ENCODE results near the gene QPCTL. TPM values are rescaled to one million over a fixed set of nuclear protein-coding genes. Genes with fewer than 3 reads are reported as not detected.
"Not testable (repeated sequence)": the region's sequence is repeated elsewhere in the genome, so short reads cannot be mapped to it uniquely, and the experiment has no call there.

QPCTL gene
- polyA plus RNA-seq, 1 donor, result 4.4 TPM

- DNase-seq (ENCODE audit: low read depth), result no peak
Observed at GRCh38 chr19:45676851-45677263, 15.6 kb upstream of the QPCTL start.

DNA sequence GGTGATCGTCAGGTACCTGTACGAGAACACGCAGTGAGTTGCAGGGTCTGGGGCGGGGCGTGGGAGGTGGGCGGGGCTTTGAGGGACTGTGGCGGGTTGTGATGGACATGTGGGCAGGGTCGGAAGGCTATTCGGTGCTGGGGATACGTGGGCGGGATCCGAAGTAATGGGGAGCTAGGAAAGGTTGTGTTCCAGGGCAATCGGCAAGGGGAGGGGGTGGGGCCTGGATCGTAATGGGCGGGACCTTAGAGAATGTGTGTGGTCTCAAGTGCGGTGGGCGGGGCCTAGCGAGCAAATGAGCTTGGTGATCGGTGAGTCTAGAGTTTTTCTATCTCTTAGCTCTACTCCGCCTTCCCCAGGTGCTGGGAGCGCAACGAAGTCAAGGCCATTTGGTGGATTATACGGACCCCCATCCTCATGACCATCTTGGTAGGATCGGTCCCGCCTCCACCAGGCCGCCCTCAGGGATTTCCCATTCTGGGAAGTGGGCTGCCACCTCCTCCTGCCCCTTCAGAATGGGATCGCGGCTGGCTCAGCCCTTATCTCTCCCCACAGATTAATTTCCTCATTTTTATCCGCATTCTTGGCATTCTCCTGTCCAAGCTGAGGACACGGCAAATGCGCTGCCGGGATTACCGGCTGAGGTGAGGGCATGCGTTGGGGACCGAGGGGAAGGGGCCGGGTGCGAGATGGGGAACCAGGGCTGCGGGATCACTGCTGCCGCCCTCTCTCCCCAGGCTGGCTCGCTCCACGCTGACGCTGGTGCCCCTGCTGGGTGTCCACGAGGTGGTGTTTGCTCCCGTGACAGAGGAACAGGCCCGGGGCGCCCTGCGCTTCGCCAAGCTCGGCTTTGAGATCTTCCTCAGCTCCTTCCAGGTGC, 14.9 kb upstream of the QPCTL start:
- DNase-seq (ENCODE audit: low read depth), result no peak

GRCh38 chr19:45681391-45682015, 11.0 kb upstream of the QPCTL start:
- DNase-seq (ENCODE audit: low read depth), result no peak

DNA sequence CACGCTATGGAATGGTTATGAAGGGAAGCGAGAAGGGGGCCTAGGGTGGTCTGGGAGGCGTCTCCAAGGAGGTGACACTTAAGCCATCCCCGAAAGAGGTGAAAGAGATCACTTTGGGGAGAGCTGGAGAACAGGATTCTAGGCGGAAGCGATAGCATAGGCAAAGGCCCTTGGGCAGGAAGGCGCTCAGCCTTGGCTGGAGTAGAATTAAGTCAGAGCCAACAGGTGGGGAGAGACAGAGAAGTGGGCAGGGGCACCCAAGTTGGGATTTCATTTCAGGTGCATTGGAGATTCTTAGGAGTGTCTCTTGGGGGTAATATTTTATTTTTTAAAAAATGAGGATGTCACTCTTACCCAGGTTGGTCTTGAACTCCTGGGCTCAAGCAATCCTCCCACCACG, 10.3 kb upstream of the QPCTL start:
- no peak for DNase-seq (ENCODE audit: low read depth)

DNA sequence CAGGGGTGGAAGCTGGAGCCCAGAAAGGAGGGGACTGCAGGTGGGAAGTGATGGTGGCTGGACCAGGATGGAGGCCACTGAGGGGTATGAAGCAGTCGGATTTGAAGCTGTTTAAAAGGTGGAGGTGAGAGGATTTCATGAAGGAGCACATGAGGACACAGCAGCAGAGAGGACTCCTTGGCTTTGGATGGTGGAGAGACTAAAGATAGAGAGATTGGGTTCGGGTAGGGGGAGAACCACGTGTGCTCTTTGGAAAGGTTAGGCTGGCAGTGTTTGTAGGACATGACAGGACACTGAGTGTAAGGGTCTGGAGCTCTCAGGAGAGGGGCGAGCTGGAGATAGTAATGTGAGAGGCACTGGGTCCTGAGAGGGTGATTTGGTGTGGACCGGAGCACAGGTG, 9.6 kb upstream of the QPCTL start:
- DNase-seq (ENCODE audit: low read depth), result no peak

- not testable (repeated sequence) for DNase-seq (ENCODE audit: low read depth)
Observed at GRCh38 chr19:45685045-45685444, 7.4 kb upstream of the QPCTL start.

- DNase-seq (ENCODE audit: low read depth), result no peak
Observed at GRCh38 chr19:45687599-45687998, 4.9 kb upstream of the QPCTL start.

DNA sequence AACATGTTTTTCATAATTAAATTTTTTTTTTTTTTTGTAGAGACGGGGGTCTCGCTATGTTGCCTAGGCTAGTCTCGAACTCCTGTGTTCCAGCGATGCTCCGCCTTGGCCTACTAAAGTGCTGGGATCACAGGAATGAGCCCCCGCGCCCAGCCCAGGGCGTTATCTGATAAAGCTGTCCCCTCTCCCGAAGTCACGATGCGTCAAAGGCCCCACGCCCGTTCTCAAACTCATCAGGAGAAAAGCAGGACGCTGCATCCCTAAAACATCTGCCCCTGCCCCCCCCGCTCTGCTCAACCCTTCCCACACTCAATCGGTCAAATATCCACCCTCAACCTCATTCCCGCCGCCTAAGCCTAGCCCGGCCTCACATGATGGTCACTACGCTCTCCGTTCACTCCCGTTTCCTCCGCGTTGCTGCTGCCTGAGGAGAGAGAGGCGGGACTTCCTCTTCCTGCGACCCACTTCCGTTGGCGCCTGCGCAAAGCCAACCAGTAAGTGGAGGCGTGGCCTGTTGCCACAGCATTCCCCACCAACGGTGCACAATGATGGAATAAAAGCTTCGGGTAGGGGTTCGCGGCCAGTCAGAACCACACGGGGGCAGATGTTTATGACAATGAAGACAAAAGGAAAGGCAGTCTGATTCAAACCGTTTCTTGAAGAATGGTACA, 815 bp upstream of the QPCTL start, which contains the start of gene SNRPD2:
Gene SNRPD2 (minus strand): TSS at position 438 of the 671 bp plus-strand sequence. CDS start 65 bp downstream, at position 373.
- peak; percentile 90 for DNase-seq (ENCODE audit: low read depth)

DNA sequence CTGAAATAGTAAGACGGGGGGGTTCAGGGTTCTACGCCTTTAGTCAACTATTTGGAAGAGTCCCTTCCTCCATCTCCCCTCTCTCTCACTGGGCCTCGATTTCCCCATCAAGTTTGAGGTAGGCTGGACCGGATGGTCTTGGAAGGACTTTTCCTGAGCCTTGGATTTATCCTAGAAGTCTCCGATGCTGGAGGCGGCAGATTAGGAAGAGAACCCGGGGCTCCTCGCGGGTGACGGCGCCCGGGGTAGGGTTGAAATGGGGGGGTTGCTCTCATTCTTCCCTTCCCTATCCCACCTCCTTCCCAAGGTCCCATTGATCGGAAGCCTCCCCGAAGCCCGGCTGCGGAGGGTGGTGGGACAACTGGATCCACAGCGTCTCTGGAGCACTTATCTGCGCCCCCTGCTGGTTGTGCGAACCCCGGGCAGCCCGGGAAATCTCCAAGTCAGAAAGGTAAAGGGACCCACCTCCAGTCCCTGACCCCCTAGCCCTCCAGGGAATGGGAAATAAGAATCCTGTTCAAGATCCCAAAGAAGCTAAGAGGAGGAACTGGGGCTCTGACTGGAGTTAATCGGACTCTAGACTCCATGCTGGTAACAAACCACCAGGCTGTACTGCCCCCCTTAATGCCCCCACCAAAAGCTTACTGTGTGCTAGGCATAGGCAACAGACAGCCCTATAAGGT, 781 bp downstream of the QPCTL start:
- no peak for DNase-seq (ENCODE audit: low read depth)

DNA sequence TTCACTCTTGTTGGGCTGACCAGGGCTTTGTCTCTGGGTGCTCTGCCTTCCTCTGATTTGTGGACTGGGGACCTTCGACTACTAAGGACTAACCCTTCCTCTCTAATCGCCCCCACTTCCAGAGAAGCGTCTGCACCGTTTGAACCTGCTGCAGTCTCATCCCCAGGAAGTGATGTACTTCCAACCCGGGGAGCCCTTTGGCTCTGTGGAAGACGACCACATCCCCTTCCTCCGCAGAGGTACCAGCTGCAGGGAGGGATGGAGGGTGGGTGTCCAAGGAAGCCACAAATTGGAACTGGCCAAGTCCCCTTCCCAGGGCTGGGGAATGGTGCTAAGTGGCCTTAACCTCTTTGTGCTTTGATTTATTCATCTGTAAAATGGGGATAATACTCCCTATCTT, 9.2 kb downstream of the QPCTL start:
- DNase-seq (ENCODE audit: low read depth), result no peak

DNA sequence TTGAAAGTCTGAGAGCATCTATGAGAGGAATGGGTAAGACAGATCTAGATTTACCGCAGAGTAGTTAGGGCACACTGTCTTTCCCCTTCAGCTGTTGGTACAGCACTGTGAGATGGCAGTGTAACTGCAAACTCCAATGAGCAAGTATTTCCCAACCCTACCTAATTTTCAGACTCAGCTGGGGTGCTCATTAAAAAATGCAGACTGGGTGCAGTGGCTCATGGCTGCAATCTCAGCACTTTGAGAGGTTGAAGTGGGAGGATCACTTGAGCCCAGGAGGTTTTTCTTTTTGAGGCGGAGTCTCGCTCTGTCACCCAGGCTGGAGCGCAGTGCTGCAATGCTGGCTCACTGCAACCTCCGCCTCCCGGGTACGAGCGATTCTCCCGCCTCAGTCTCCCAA, 12.6 kb downstream of the QPCTL start:
- DNase-seq (ENCODE audit: low read depth), result no peak

- DNase-seq (ENCODE audit: low read depth), result no peak
Observed at GRCh38 chr19:45705710-45706415, 13.4 kb downstream of the QPCTL start.

GRCh38 chr19:45710356-45711130, 18.1 kb downstream of the QPCTL start:
- DNase-seq (ENCODE audit: low read depth), result no peak

GRCh38 chr19:45711851-45712698, 19.6 kb downstream of the QPCTL start:
- DNase-seq (ENCODE audit: low read depth), result no peak

GRCh38 chr19:45712699-45713067, 20.2 kb downstream of the QPCTL start:
- no peak for DNase-seq (ENCODE audit: low read depth)

DNA sequence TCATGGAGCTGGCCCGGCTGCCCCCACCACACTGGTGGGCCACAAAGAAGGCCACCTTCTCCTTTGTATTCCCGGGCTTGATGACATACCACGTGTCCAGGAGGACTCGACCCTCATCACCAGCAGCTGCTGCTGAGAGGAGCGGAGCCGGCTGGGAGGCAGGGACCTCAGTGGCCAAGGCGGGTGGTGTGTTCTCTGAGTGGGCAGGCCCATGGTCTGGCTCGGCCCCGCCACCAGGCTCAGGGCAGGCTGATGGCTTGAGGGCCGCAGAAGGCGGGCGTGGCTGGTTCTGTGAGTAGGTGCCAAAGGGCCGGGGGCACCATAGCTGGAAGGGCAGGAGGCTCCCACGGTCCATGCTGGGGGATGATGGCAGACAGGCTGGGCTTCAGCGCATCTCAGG, 20.7 kb downstream of the QPCTL start:
- no peak for DNase-seq (ENCODE audit: low read depth)

DNA sequence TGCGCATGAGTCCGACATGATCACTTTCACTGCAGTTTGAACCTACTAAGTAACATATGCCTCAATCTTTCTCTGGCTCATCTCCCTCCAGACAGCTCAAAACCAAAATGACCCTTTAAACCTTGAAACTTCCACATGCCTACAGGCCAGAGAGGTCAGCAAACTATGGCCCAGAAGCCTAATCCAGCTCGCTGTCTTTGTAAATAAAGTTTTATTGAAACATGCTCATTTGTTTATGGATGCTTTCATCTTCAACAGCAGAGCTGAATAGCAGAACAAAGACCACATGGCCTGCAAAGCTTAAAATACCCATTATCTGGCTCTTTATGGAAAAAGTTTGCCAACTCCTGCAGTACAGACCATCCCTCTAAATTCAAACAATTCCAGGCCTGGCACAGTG, 22.7 kb downstream of the QPCTL start:
- DNase-seq (ENCODE audit: low read depth), result no peak

GRCh38 chr19:45716359-45717130, 24.1 kb downstream of the QPCTL start:
- DNase-seq (ENCODE audit: low read depth), result no peak

Data from forelimb muscle (tissue), 1 donor.